ENCODE data around the gene FSCN2. TPM values are rescaled to one million over a fixed set of nuclear protein-coding genes. Genes with fewer than 3 reads are reported as not detected.

FSCN2 gene
- total and polyA plus RNA-seq, 2 donors (not counting 3 experiments of a cell fraction or from before 2014, with no cell fraction given), result 0.32 to 0.71 TPM

GRCh38 chr17:81510785-81511553, 17.2 kb upstream of the FSCN2 start:
- Histone ChIP-seq H4K20me1 (replicated peaks; ENCODE audit: control insufficient read depth, extremely low read depth, insufficient read depth, low read length) (peaks cover 2% of the 10 kb centered on the region), H3K9me3 (replicated peaks; ENCODE audit: control insufficient read depth, insufficient read depth, low read length) (no peaks in the 10 kb centered on the region), H3K4me3 (replicated peaks in 1 of 3; ENCODE audit: insufficient read depth in 1 of 3, low read depth in 1 of 3, low read length in 3 of 3) (peak overlapping the region; percentile 42 to 93 (median 78)), H3K27me3 (ENCODE audit: control insufficient read depth in 2 of 2, insufficient read depth in 2 of 2, low read length in 2 of 2) (no peaks in the 10 kb centered on the region), H3K27ac (ENCODE audit: insufficient read depth, low read depth, low read length) (no peak overlapping the region), H3K4me2 (ENCODE audit: insufficient read depth, low read length) (peak overlapping the region; percentile 83), H3K36me3 (ENCODE audit: control insufficient read depth in 2 of 2, extremely low read depth in 1 of 2, insufficient read depth in 2 of 2, low read length in 2 of 2) (peaks cover 15 to 24% of the 10 kb centered on the region in 2 experiments), H2AFZ (ENCODE audit: low read depth, low read length) (no peak overlapping the region), H3K9me1 (replicated peaks; ENCODE audit: control insufficient read depth, extremely low read depth, insufficient read depth, low read length) (no peaks in the 10 kb centered on the region), H3K4me1 (ENCODE audit: control insufficient read depth, extremely low read depth, insufficient read depth, low read length) (peaks cover 26% of the 10 kb centered on the region), H3K9ac (replicated peaks; ENCODE audit: extremely low read depth, insufficient read depth, low read length) (peak overlapping the region; percentile 81), H3K79me2 (ENCODE audit: control insufficient read depth, insufficient read depth, low read length) (peaks cover 46% of the 10 kb centered on the region)
- POLR2A ChIA-PET, result interaction anchor here (1.1 to 1.9 kb wide), 3 partner anchors 56 to 116 kb away, joined by 3 to 6 read pairs (median 3); partner anchors contain the start of gene BAHCC1
- dilution Hi-C loops (cut with MboI; ENCODE audit: extremely low pct_ligation_motif_present, low sequenced_read_pairs), result no loop called here
- peak; percentile 15 for FAIRE-seq
- BruUV-seq (replicated peaks), result no TSS peak
- intact Hi-C loops (cut with micrococcal nuclease), result loop anchor here (1.0 to 5.0 kb wide), 2 partner anchors 116 to 259 kb away; partner anchors contain the start of gene BAHCC1
- TF ChIP-seq POLR2A (IDR thresholded peaks at IDR 0.05; ENCODE audit: low read depth, low read length) (no peak), POLR2AphosphoS5 (IDR thresholded peaks at IDR 0.05; ENCODE audit: insufficient read depth, low read depth, low read length) (peak; percentile 4)
- CTCF ChIA-PET, result no interaction called here
- DNase-seq (ENCODE audit: low read depth, low spot score), result peak; percentile 30

- peaks cover 31% of the 10 kb centered on the region for H3K4me1 ChIP-seq (ENCODE audit: control insufficient read depth, extremely low read depth, insufficient read depth, low read length)
- H3K4me2 ChIP-seq (ENCODE audit: insufficient read depth, low read length), result peak overlapping the region; percentile 6
- no TSS peak for BruUV-seq (replicated peaks)
- ChIA-PET CTCF (interaction anchor here (2.4 kb wide), 1 partner anchor 27 kb away, joined by 11 read pairs; no protein-coding TSS in a partner anchor), POLR2A (interaction anchor here (1.1 to 1.9 kb wide), 4 partner anchors 21 to 116 kb away, joined by 3 to 6 read pairs (median 3); partner anchors contain the start of gene BAHCC1)
- no peaks in the 10 kb centered on the region for H3K27me3 ChIP-seq (ENCODE audit: control insufficient read depth in 2 of 2, insufficient read depth in 2 of 2, low read length in 2 of 2)
- DNase-seq (ENCODE audit: low read depth, low spot score), result peak; percentile 30
- H3K9me3 ChIP-seq (replicated peaks; ENCODE audit: control insufficient read depth, insufficient read depth, low read length), result no peaks in the 10 kb centered on the region
- H2AFZ ChIP-seq (ENCODE audit: low read depth, low read length), result no peak overlapping the region
- H3K9ac ChIP-seq (replicated peaks; ENCODE audit: extremely low read depth, insufficient read depth, low read length), result peak overlapping the region; percentile 81
- H4K20me1 ChIP-seq (replicated peaks; ENCODE audit: control insufficient read depth, extremely low read depth, insufficient read depth, low read length), result peaks cover 2% of the 10 kb centered on the region
- peak; percentile 70 for FAIRE-seq
- H3K36me3 ChIP-seq (ENCODE audit: control insufficient read depth in 2 of 2, extremely low read depth in 1 of 2, insufficient read depth in 2 of 2, low read length in 2 of 2), result peaks cover 15 to 24% of the 10 kb centered on the region in 2 experiments
- peaks cover 51% of the 10 kb centered on the region for H3K79me2 ChIP-seq (ENCODE audit: control insufficient read depth, insufficient read depth, low read length)
- peak overlapping the region; percentile 42 to 93 (median 78) for H3K4me3 ChIP-seq (replicated peaks in 1 of 3; ENCODE audit: insufficient read depth in 1 of 3, low read depth in 1 of 3, low read length in 3 of 3)
- no peaks in the 10 kb centered on the region for H3K9me1 ChIP-seq (replicated peaks; ENCODE audit: control insufficient read depth, extremely low read depth, insufficient read depth, low read length)
- H3K27ac ChIP-seq (ENCODE audit: insufficient read depth, low read depth, low read length), result no peak overlapping the region
- TF ChIP-seq JUN (IDR thresholded peaks at IDR 0.05; ENCODE audit: borderline replicate concordance, insufficient read depth, insufficient read length, low read depth) (no peak), POLR2AphosphoS5 (IDR thresholded peaks at IDR 0.05; ENCODE audit: insufficient read depth, low read depth, low read length) (no peak), FOS (IDR thresholded peaks at IDR 0.05; ENCODE audit: borderline replicate concordance, insufficient read depth, low read length) (no peak), GATA2 (IDR thresholded peaks at IDR 0.05; ENCODE audit: insufficient read depth, insufficient read length, low read depth, low read length) (no peak), MAX (IDR thresholded peaks at IDR 0.05; ENCODE audit: insufficient read depth, insufficient read length) (no peak)
- TF ChIP-seq, protein P1, sequence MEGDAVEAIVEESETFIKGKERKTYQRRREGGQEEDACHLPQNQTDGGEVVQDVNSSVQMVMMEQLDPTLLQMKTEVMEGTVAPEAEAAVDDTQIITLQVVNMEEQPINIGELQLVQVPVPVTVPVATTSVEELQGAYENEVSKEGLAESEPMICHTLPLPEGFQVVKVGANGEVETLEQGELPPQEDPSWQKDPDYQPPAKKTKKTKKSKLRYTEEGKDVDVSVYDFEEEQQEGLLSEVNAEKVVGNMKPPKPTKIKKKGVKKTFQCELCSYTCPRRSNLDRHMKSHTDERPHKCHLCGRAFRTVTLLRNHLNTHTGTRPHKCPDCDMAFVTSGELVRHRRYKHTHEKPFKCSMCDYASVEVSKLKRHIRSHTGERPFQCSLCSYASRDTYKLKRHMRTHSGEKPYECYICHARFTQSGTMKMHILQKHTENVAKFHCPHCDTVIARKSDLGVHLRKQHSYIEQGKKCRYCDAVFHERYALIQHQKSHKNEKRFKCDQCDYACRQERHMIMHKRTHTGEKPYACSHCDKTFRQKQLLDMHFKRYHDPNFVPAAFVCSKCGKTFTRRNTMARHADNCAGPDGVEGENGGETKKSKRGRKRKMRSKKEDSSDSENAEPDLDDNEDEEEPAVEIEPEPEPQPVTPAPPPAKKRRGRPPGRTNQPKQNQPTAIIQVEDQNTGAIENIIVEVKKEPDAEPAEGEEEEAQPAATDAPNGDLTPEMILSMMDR (IDR thresholded peaks at IDR 0.05; ENCODE audit: extremely low read depth in 1 of 2, insufficient read depth in 1 of 2, low read depth in 1 of 2, low read length in 2 of 2), result no peak
- dilution Hi-C loops (cut with MboI; ENCODE audit: extremely low pct_ligation_motif_present, low sequenced_read_pairs) (no loop called here), intact Hi-C loops (cut with micrococcal nuclease) (loop anchor here (5.0 kb wide), 1 partner anchor 259 kb away; no protein-coding TSS in a partner anchor)
These were observed 16.7 kb upstream of the FSCN2 start for GRCh38 chr17:81511554-81511803.

All from endothelial cell of umbilical vein (primary cell).